HG02943 (cell line): ENCODE measurements around the gene NFIA.

Experiments used
- ATAC-seq: cut with Tn5 transposase; IDR thresholded peaks from one replicate; pipeline ENCODE4 v1.9.1; 2021; ENCODE audit warnings: mild to moderate bottlenecking, low read depth, moderate library complexity; ENCODE audit not compliant: unreplicated experiment

NFIA gene

GRCh38 chr1:61082311-61083012 is at the start of gene NFIA:
NFIA (plus strand) TSS chr1:61082561.
- ATAC-seq = no peak

- no peak for ATAC-seq
These were observed 46.5 kb upstream of the NFIA start for GRCh38 chr1:61035880-61036279.

- no peak for ATAC-seq
These were observed 39.8 kb upstream of the NFIA start for GRCh38 chr1:61042466-61043009.

- no peak for ATAC-seq
These were observed 39.1 kb upstream of the NFIA start for GRCh38 chr1:61043010-61043820.

- ATAC-seq = no peak
These were observed 35.9 kb upstream of the NFIA start for GRCh38 chr1:61046434-61046833.

GRCh38 chr1:61047061-61047460 is 35.3 kb upstream of the NFIA start:
- no peak for ATAC-seq

GRCh38 chr1:61049850-61050540 is 32.4 kb upstream of the NFIA start:
- ATAC-seq = peak; percentile 86

GRCh38 chr1:61050541-61051442 is 31.6 kb upstream of the NFIA start:
- ATAC-seq = no peak

GRCh38 chr1:61051443-61051718 is 31.0 kb upstream of the NFIA start:
- ATAC-seq = no peak

- ATAC-seq = no peak
These were observed 30.5 kb upstream of the NFIA start for GRCh38 chr1:61051719-61052394.

- no peak for ATAC-seq
These were observed 29.8 kb upstream of the NFIA start for GRCh38 chr1:61052395-61053225.

- no peak for ATAC-seq
These were observed 29.1 kb upstream of the NFIA start for GRCh38 chr1:61053226-61053711.

- ATAC-seq = no peak
These were observed 28.4 kb upstream of the NFIA start for GRCh38 chr1:61053712-61054600.

GRCh38 chr1:61054601-61054993 is 27.8 kb upstream of the NFIA start:
- no peak for ATAC-seq

GRCh38 chr1:61055110-61055614 is 27.2 kb upstream of the NFIA start:
- ATAC-seq = no peak

- ATAC-seq = no peak
These were observed 26.2 kb upstream of the NFIA start for GRCh38 chr1:61056196-61056572.

- ATAC-seq = no peak
These were observed 25.6 kb upstream of the NFIA start for GRCh38 chr1:61056573-61057439.
